ENCODE data around the gene PPP1R37. TPM values are rescaled to one million over a fixed set of nuclear protein-coding genes. Genes with fewer than 3 reads are reported as not detected.

The PPP1R37 gene
- total RNA-seq, 1 experiment from 2014 or later, result 33.6 TPM

DNA sequence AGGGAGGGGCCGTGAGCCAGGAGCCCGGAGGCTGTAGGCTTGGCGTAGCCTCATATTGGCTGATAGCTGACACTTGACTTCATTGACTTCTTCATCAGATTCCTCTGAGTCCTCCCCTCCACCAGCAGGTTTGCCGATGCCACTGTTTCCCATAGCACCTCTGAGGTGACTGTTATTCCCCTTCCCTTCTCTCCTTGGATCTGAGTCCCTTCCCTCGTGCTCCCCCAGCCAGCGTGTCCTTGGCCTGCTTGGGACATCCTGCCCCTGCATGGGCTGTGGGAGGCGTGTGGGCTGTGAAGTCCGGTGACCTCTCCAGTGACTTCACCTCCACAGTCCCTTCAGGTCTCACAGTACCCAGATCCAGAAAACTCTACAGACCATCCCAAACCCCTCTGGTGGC is 8.8 kb downstream of the PPP1R37 start:
- no peak overlapping the region for H4K91ac ChIP-seq (ENCODE audit: insufficient read length, low read depth, low read length)
- no peaks in the 10 kb centered on the region for H3K9me3 ChIP-seq (ENCODE audit: control insufficient read depth, low read depth, low read length)
- no peak overlapping the region for H3K9ac ChIP-seq (ENCODE audit: extremely low read depth, insufficient read length, low read length)
- H2AK5ac ChIP-seq (ENCODE audit: insufficient read length, low read length), result no peak overlapping the region
- Mint-ChIP-seq H3K36me3 (ENCODE audit: insufficient read depth in 1 of 3, low read depth in 3 of 3) (peaks cover 0 to 6% (median 4%) of the 10 kb centered on the region in 3 experiments; a peak in 3 of 7 replicates), H3K9me3 (no peaks in the 10 kb centered on the region; a peak in 1 of 5 replicates), H3K27me3 (ENCODE audit: low read depth) (no peaks in the 10 kb centered on the region), H3K27ac (peak overlapping the region; percentile 41 to 81 (median 70); a peak in 4 of 7 replicates), H3K4me3 (peak overlapping the region in 1 of 2 experiments; percentile 39; a peak in 1 of 5 replicates), H3K4me1 (peaks cover 75 to 82% of the 10 kb centered on the region in 2 experiments)
- no peak overlapping the region for H3K27ac ChIP-seq (ENCODE audit: insufficient read length, low read depth, low read length)
- H3K23ac ChIP-seq (ENCODE audit: insufficient read length, low read depth, low read length), result no peak overlapping the region
- TF ChIP-seq, protein P1, sequence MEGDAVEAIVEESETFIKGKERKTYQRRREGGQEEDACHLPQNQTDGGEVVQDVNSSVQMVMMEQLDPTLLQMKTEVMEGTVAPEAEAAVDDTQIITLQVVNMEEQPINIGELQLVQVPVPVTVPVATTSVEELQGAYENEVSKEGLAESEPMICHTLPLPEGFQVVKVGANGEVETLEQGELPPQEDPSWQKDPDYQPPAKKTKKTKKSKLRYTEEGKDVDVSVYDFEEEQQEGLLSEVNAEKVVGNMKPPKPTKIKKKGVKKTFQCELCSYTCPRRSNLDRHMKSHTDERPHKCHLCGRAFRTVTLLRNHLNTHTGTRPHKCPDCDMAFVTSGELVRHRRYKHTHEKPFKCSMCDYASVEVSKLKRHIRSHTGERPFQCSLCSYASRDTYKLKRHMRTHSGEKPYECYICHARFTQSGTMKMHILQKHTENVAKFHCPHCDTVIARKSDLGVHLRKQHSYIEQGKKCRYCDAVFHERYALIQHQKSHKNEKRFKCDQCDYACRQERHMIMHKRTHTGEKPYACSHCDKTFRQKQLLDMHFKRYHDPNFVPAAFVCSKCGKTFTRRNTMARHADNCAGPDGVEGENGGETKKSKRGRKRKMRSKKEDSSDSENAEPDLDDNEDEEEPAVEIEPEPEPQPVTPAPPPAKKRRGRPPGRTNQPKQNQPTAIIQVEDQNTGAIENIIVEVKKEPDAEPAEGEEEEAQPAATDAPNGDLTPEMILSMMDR (conservative IDR thresholded peaks at IDR 0.05), result no peak
- no peak overlapping the region for H3K14ac ChIP-seq (ENCODE audit: insufficient read depth, low read length)
- WGBS (ENCODE audit: extremely low coverage, insufficient read length, low lambda C conversion rate), result no CpG with 5 or more reads among the region's 8 CpGs
- no peak overlapping the region for H3K4me2 ChIP-seq (ENCODE audit: insufficient read depth, insufficient read length, low read length)
- no peaks in the 10 kb centered on the region for H3K23me2 ChIP-seq (ENCODE audit: insufficient read length, low read depth, low read length, poor library complexity, severe bottlenecking)
- H3K4me1 ChIP-seq (ENCODE audit: insufficient read depth, low read length), result no peaks in the 10 kb centered on the region; the same call in 1 of the 2 replicates
- no peak overlapping the region for H2BK5ac ChIP-seq (ENCODE audit: insufficient read length, low read length)
- no peak overlapping the region for H3T11ph ChIP-seq (ENCODE audit: low read length)
- no peak overlapping the region for H2BK20ac ChIP-seq (ENCODE audit: low read depth, low read length, poor library complexity, severe bottlenecking)
- no peak overlapping the region for H2BK15ac ChIP-seq (ENCODE audit: low read depth, low read length)
- no peaks in the 10 kb centered on the region for H4K20me1 ChIP-seq (ENCODE audit: control insufficient read depth, insufficient read depth, insufficient read length)
- no peaks in the 10 kb centered on the region for H3K79me1 ChIP-seq (ENCODE audit: insufficient read depth, low read depth, low read length, poor library complexity, severe bottlenecking)
- H3K79me2 ChIP-seq (ENCODE audit: insufficient read depth, low read length), result peaks cover 37% of the 10 kb centered on the region
- no peak overlapping the region for H3K56ac ChIP-seq (ENCODE audit: insufficient read length, low read depth, low read length)
- H3K27me3 ChIP-seq (ENCODE audit: insufficient read depth, low read length), result no peaks in the 10 kb centered on the region
- H3K18ac ChIP-seq (ENCODE audit: insufficient read length, low read depth, low read length), result no peak overlapping the region
- no peak overlapping the region for H4K8ac ChIP-seq (replicated peaks; ENCODE audit: insufficient read length, low read depth, low read length)
- H2AFZ ChIP-seq (ENCODE audit: low read length), result no peak overlapping the region
- no peak overlapping the region for H2BK12ac ChIP-seq (ENCODE audit: insufficient read length, low read depth, low read length)
- no peak overlapping the region for H4K5ac ChIP-seq (ENCODE audit: insufficient read length, low read depth, low read length)
- H3K4ac ChIP-seq (ENCODE audit: low read depth, low read length), result no peak overlapping the region
- H2BK120ac ChIP-seq (ENCODE audit: low read depth, low read length, poor library complexity, severe bottlenecking), result no peak overlapping the region
- no peak for DNase-seq

All from H9 (cell line).